Glutamatergic neuron (in vitro differentiated cells): ENCODE measurements around the gene CDH11. TPM values are rescaled to one million over a fixed set of nuclear protein-coding genes. Genes with fewer than 3 reads are reported as not detected.

Source experiments
- DNase-seq: peaks from one replicate; pipeline ENCODE4 v3.0.0; 2022
- H3K27ac Mint-ChIP-seq: one replicate; pipeline ENCODE4 v1.8.0; 2020; ENCODE audit warnings: mild to moderate bottlenecking, mixed read lengths, inconsistent platforms; ENCODE audit not compliant: unreplicated experiment
- H3K27me3 Mint-ChIP-seq: one replicate; pipeline ENCODE4 v1.8.0; 2020; ENCODE audit warnings: mild to moderate bottlenecking, moderate library complexity, mixed read lengths, inconsistent platforms; ENCODE audit not compliant: unreplicated experiment
- H3K36me3 Mint-ChIP-seq: one replicate; pipeline ENCODE4 v1.8.0; 2020; ENCODE audit warnings: mild to moderate bottlenecking, mixed read lengths, inconsistent platforms; ENCODE audit not compliant: unreplicated experiment
- H3K4me1 Mint-ChIP-seq: one replicate; pipeline ENCODE4 v1.8.0; 2020; ENCODE audit warnings: mild to moderate bottlenecking, low read depth, mixed read lengths, inconsistent platforms; ENCODE audit not compliant: unreplicated experiment
- H3K4me3 Mint-ChIP-seq: one replicate; pipeline ENCODE4 v1.8.0; 2020; ENCODE audit warnings: mild to moderate bottlenecking, mixed read lengths, inconsistent platforms; ENCODE audit not compliant: unreplicated experiment
- H3K9me3 Mint-ChIP-seq: one replicate; pipeline ENCODE4 v1.8.0; 2020; ENCODE audit warnings: mild to moderate bottlenecking, moderate library complexity, mixed read lengths, inconsistent platforms; ENCODE audit not compliant: unreplicated experiment
- total RNA-seq: library from RNA; stranded (reverse); fragmentation: NEBNext Ultra II Directional; extraction: Animal tissue kit (Norgen Biotek cat#: 25700); gene quantifications from one replicate; pipeline ENCODE4 v1.2.1, GENCODE V29; 2021; ENCODE audit not compliant: unreplicated experiment
- TF ChIP-seq, protein P1 (sequence below): fragments of 200-600 bp; sonication (generic); IDR thresholded peaks from one replicate; pipeline ENCODE4 v1.5.0; 2021; ENCODE audit not compliant: partially characterized antibody, unreplicated experiment

The CDH11 gene
- total RNA-seq, 1 donor from 2014 or later: 2.6 TPM

DNA sequence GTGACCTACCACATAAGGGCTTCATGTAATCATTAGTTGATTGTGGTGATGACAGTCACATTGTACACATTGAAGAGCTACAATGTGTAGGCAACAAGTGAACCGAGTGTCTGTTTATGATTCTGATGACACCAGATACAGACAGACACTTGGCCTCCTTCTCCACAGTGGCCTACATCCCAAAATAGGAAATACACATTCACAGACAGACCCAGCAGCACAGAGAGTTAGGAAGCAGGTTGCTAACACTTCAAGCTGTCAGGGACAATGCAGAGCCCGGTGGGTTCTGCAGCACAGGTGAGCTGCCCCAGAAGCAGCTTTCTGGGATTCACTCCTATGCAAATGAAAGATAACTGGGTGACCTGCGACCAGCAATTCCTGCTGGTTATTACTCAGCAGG lies 72.2 kb downstream of the CDH11 start:
- Mint-ChIP-seq H3K27ac (no peak overlapping the region), H3K4me3 (no peak overlapping the region), H3K36me3 (no peaks in the 10 kb centered on the region), H3K27me3 (no peaks in the 10 kb centered on the region), H3K4me1 (peaks cover 5% of the 10 kb centered on the region), H3K9me3 (no peaks in the 10 kb centered on the region)
- TF ChIP-seq, protein P1, sequence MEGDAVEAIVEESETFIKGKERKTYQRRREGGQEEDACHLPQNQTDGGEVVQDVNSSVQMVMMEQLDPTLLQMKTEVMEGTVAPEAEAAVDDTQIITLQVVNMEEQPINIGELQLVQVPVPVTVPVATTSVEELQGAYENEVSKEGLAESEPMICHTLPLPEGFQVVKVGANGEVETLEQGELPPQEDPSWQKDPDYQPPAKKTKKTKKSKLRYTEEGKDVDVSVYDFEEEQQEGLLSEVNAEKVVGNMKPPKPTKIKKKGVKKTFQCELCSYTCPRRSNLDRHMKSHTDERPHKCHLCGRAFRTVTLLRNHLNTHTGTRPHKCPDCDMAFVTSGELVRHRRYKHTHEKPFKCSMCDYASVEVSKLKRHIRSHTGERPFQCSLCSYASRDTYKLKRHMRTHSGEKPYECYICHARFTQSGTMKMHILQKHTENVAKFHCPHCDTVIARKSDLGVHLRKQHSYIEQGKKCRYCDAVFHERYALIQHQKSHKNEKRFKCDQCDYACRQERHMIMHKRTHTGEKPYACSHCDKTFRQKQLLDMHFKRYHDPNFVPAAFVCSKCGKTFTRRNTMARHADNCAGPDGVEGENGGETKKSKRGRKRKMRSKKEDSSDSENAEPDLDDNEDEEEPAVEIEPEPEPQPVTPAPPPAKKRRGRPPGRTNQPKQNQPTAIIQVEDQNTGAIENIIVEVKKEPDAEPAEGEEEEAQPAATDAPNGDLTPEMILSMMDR: no peak
- no peak for DNase-seq

- Mint-ChIP-seq H3K4me3 (no peak overlapping the region), H3K27me3 (peaks cover 2% of the 10 kb centered on the region), H3K27ac (no peak overlapping the region), H3K4me1 (peaks cover 6% of the 10 kb centered on the region), H3K36me3 (no peaks in the 10 kb centered on the region), H3K9me3 (peaks cover 2% of the 10 kb centered on the region)
- TF ChIP-seq, protein P1: no peak
- DNase-seq: no peak
These were observed 75.9 kb downstream of the CDH11 start for GRCh38 chr16:65045961-65046360.

DNA sequence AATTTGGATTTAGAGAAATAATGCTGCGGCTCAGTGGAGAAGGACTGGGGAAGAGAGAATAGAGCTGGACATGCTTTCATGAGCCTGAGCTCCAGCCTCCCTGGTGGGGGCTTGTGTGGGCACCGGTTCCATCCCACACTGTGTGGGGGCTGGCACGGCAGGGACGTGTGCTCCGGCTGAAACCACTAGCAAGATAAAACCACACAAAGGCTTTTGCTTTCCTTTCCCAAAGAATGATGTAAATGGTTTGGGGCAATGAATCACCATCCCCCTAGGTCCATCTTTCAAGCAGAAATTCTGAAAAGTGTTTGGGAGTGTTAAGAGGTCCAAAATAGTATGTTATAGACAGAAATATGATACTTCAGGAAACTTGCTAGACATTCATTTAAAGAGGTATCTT lies 77.0 kb downstream of the CDH11 start:
- peaks cover 2% of the 10 kb centered on the region for H3K27me3 Mint-ChIP-seq
- no peaks in the 10 kb centered on the region for H3K36me3 Mint-ChIP-seq
- H3K27ac Mint-ChIP-seq: no peak overlapping the region
- TF ChIP-seq, protein P1: no peak
- H3K4me1 Mint-ChIP-seq: peaks cover 6% of the 10 kb centered on the region
- H3K4me3 Mint-ChIP-seq: no peak overlapping the region
- DNase-seq: no peak
- peaks cover 2% of the 10 kb centered on the region for H3K9me3 Mint-ChIP-seq

DNA sequence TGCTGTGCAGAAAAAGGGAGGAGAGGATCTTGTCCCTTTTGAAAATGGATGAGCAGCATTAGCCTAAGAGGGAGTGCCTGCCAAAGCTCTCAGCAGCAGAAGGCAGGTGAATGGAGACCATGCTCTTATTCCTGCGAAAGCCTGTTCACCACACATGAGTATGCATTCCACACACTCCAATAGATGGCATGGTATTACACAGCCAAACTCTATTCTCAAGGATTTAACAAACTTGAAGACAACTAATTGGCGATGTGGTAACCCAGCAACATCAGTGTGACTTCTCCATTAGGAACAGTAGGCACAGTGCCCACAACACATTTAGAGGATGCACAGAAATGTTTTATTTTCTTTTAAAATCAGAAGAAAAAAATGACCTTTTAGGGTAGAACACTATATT lies 77.8 kb downstream of the CDH11 start:
- peaks cover 6% of the 10 kb centered on the region for H3K4me1 Mint-ChIP-seq
- TF ChIP-seq, protein P1: no peak
- no peaks in the 10 kb centered on the region for H3K36me3 Mint-ChIP-seq
- peaks cover 2% of the 10 kb centered on the region for H3K27me3 Mint-ChIP-seq
- DNase-seq: no peak
- no peak overlapping the region for H3K4me3 Mint-ChIP-seq
- H3K9me3 Mint-ChIP-seq: peaks cover 2% of the 10 kb centered on the region
- no peak overlapping the region for H3K27ac Mint-ChIP-seq

- no peak overlapping the region for H3K4me3 Mint-ChIP-seq
- peaks cover 8% of the 10 kb centered on the region for H3K4me1 Mint-ChIP-seq
- TF ChIP-seq, protein P1: no peak
- H3K36me3 Mint-ChIP-seq: no peaks in the 10 kb centered on the region
- DNase-seq: no peak
- H3K27ac Mint-ChIP-seq: no peak overlapping the region
- H3K9me3 Mint-ChIP-seq: peaks cover 2% of the 10 kb centered on the region
- H3K27me3 Mint-ChIP-seq: peaks cover 2% of the 10 kb centered on the region
These were observed 79.2 kb downstream of the CDH11 start for GRCh38 chr16:65042438-65043365.
